Esophagus squamous epithelium (tissue), 5 donors: ENCODE data around the gene FYCO1. TPM values are rescaled to one million over a fixed set of nuclear protein-coding genes. Genes with fewer than 3 reads are reported as not detected.

ENCODE experiments used
- DNase-seq: peaks from one replicate; lab custom pipeline; 2025; lab: John Stamatoyannopoulos, UW
- H3K27ac ChIP-seq, 4 donors: fragments of 200-600 bp; sonication (generic); one replicate each; pipeline ENCODE4 v1.5.1; 2016 to 2019; ENCODE audit warnings: mild to moderate bottlenecking in 1 of 4
- H3K27me3 ChIP-seq, 4 donors: fragments of 200-600 bp; sonication (generic); 1 replicate in 3 of 4; 2 replicates in 1 of 4; pipeline versions ENCODE4 v1.5.1 to v1.6.0; 2017 to 2021; ENCODE audit warnings: antibody characterized with exemption in 1 of 4
- H3K36me3 ChIP-seq, 3 donors: fragments of 200-600 bp; sonication (generic); one replicate each; pipeline ENCODE4 v1.5.1; 2016 to 2019
- H3K4me1 ChIP-seq, 3 donors: fragments of 200-600 bp; sonication (generic); one replicate each; pipeline ENCODE4 v1.5.1; 2017 to 2019
- H3K4me3 ChIP-seq, 4 donors: fragments of 200-600 bp; sonication (generic); 1 replicate in 3 of 4; 2 replicates in 1 of 4; pipeline ENCODE4 v1.5.1; 2016 to 2019; ENCODE audit warnings: mild to moderate bottlenecking in 2 of 4, moderate library complexity in 1 of 4
- H3K9me3 ChIP-seq, 3 donors: fragments of 200-600 bp; sonication (generic); one replicate each; pipeline ENCODE4 v1.5.1; 2016 to 2019
- CTCF ChIP-seq, 6 experiments: fragments of 450-650 bp in 4 of 6; fragments of 200-600 bp in 2 of 6; sonication (generic) in 2 of 6; IDR thresholded peaks; one replicate each; pipeline ENCODE4 v1.5.1; 2016 to 2019; ENCODE audit warnings: antibody characterized with exemption in 6 of 6, mild to moderate bottlenecking in 4 of 6, moderate library complexity in 4 of 6
- POLR2A ChIP-seq, 4 donors: fragments of 450-650 bp; IDR thresholded peaks; one replicate each; pipeline ENCODE4 v1.6.1; 2017; ENCODE audit warnings: antibody characterized with exemption in 4 of 4, mild to moderate bottlenecking in 4 of 4, moderate library complexity in 3 of 4
- WGBS, 2 donors: methylation state at CpG; one replicate each; pipeline ENCODE4 v1.1.5; 2018; 5-methylcytosine and 5-hydroxymethylcytosine counted together
- intact Hi-C: fragments of 100-400 bp; cut with DNase I; formaldehyde crosslinking; loops from one replicate; pipeline ENCODE4 v1.15.0; 2022
- total RNA-seq, 4 donors: library from RNA; depleted of rRNA; stranded (reverse); fragments of >200 nt; gene quantifications; one replicate each; pipeline ENCODE4 v1.1.0, GENCODE V29; 2016
- donor health status: DM: yes; HTN: yes; CAD: no.

The FYCO1 gene
- total RNA-seq, 4 donors from 2014 or later = 17.8 to 33.3 (median 25.0) TPM

DNA sequence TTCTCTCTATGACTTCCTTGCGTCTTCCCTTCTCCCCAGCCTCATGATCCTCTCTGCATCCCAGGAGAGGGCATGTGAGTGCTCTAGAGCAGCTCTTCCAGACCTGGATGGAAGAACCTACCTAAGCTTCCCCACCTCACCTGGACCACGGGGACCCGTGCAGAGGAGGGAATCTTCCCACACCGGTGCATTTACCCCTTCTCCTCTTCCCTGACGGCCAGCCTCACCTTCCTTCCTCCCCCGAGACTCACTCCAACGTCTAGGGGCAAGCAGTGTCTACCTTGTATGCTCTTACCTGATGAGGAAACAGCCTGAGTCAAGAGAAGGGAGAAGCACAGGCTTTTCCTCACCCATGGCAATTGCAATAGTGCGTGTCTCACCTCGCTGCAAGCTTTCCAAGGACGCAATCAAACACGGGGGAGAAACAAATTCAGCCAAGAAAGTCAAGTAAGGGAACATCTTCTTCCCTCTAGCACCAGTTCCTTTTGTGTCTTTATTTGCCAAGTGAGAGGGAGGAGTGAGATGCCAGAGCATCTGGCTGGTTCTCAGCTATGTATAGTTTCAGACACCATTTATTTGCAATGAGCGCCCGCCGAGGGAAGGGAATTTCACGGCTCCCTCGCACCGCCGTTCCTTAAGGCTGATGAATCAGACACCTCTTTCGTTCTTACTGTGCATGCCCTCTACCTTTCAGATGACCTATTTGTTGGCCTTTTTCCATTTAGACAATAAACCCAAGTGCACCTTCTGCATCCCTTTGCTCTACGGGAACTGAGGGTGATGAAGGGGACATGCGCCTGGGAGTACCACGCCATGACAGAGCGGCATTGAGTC, 111.0 kb downstream of the FYCO1 start:
- Histone ChIP-seq H3K27ac (no peak overlapping the region), H3K4me1 (peaks cover 0 to 7% (median 0%) of the 10 kb centered on the region in 3 donors), H3K9me3 (no peaks in the 10 kb centered on the region), H3K27me3 (peaks cover 0 to 6% (median 0%) of the 10 kb centered on the region in 4 donors), H3K36me3 (no peaks in the 10 kb centered on the region), H3K4me3 (no peak overlapping the region)
- intact Hi-C loops = no loop called here
- no peak for DNase-seq
- WGBS, 2 donors = 71 to 79% methylated on average over 18 to 23 of the region's 23 CpGs
- TF ChIP-seq POLR2A (IDR thresholded peaks at IDR 0.05) = no peak
- no peak for TF ChIP-seq CTCF (IDR thresholded peaks at IDR 0.05)

DNA sequence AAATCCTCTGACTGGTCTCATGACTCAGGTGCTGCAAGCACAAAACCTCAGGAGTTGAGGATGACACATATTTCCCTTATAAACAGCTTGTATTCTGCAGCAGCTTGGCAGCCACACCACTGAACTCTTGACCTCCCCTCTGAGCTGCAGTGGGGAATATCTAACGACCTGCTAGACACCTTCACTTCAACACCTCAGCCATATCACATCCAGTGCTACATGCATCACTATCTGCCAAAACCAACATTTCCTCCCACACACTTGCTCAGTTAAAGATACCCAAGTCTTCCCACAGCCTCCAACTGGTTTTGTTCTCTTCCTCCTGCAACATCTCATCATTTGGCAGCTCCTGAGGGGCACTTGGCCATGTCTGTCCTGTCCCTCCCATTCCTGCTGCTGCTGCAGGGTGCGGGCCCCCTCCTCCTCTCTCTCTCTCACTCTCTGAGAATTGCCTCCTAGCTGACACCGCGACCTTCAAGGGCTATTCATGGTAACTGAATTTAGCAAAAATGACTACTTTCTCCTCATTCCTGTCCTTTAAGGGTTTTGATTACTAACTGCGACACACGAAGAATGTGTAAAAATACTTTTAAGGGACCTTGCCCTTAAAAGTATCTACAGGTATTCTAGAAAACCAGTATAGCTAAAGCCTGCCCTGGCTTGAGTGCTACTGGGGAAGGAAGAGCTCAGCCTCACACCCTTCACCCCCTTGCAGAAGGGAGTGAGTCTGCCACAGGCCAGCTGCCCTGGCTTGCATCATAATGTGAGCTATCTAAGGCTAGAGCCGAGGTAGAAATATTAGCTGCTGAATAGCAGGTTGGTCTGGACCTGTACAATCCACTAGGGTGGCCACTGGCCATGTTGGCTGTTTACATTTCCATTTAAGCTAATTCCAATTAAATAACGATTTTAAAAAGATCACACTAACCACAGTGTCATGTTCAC, 114.3 kb downstream of the FYCO1 start:
- intact Hi-C loops = no loop called here
- peaks cover 0 to 7% (median 0%) of the 10 kb centered on the region in 3 donors for H3K4me1 ChIP-seq
- no peak overlapping the region for H3K27ac ChIP-seq
- no peak for DNase-seq
- WGBS, 2 donors = 60 to 67% methylated on average over 7 to 8 of the region's 8 CpGs
- peaks cover 0 to 6% (median 0%) of the 10 kb centered on the region in 4 donors for H3K27me3 ChIP-seq
- no peaks in the 10 kb centered on the region for H3K36me3 ChIP-seq
- H3K9me3 ChIP-seq = no peaks in the 10 kb centered on the region
- TF ChIP-seq CTCF (IDR thresholded peaks at IDR 0.05) (no peak), POLR2A (IDR thresholded peaks at IDR 0.05) (no peak)
- H3K4me3 ChIP-seq = no peak overlapping the region

DNA sequence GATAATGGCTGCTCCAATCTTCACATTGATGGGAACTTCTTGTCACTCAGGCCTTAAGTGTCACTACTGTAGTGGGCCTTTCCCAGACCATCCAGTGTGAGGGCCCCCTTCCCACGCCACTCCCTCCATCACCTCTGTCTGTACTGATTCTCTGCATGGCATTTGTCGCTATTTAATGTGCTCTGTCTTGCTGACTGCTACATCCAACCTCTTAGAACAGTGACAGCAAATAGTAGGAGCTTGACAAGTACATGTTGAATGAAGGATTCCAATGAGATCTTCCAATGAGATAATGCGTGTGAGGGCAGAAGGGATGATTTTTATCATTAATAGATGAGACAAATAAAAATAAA, 114.9 kb downstream of the FYCO1 start:
- Histone ChIP-seq H3K4me3 (no peak overlapping the region), H3K9me3 (no peaks in the 10 kb centered on the region), H3K36me3 (no peaks in the 10 kb centered on the region), H3K27ac (no peak overlapping the region), H3K4me1 (peaks cover 0 to 7% (median 0%) of the 10 kb centered on the region in 3 donors), H3K27me3 (peaks cover 0 to 6% (median 0%) of the 10 kb centered on the region in 4 donors)
- 61 to 74% methylated on average over 3 of the region's 3 CpGs for WGBS, 2 donors
- no peak for DNase-seq
- intact Hi-C loops = no loop called here
- TF ChIP-seq POLR2A (IDR thresholded peaks at IDR 0.05) (no peak), CTCF (IDR thresholded peaks at IDR 0.05) (no peak)

- Histone ChIP-seq H3K4me1 (peaks cover 0 to 7% (median 0%) of the 10 kb centered on the region in 3 donors), H3K9me3 (no peaks in the 10 kb centered on the region), H3K4me3 (no peak overlapping the region), H3K36me3 (no peaks in the 10 kb centered on the region), H3K27ac (no peak overlapping the region), H3K27me3 (no peaks in the 10 kb centered on the region)
- intact Hi-C loops = no loop called here
- no peak for DNase-seq
- WGBS, 2 donors = 55 to 79% methylated on average over 2 of the region's 2 CpGs
- no peak for TF ChIP-seq POLR2A (IDR thresholded peaks at IDR 0.05)
- no peak for TF ChIP-seq CTCF (IDR thresholded peaks at IDR 0.05)
Observed at GRCh38 chr3:45878124-45878523, 117.5 kb downstream of the FYCO1 start.
